NCI-H2107 treated with DMSO at 0.1 percent for 48 hours (cell line): ENCODE data around the gene FBXW5.

Source experiments
- DNase-seq: peaks from one replicate; lab custom pipeline; 2025; ENCODE audit not compliant: unreplicated experiment; lab: John Stamatoyannopoulos, UW

The FBXW5 gene

GRCh38 chr9:136913701-136914438 is 30.7 kb downstream of the FBXW5 start:
- no peak for DNase-seq

- DNase-seq, result no peak
Measured at GRCh38 chr9:136910901-136911245, 33.7 kb downstream of the FBXW5 start.

- DNase-seq, result no peak
Measured at GRCh38 chr9:136910197-136910900, 34.2 kb downstream of the FBXW5 start.

- no peak for DNase-seq
Measured at GRCh38 chr9:136907011-136907914, 37.3 kb downstream of the FBXW5 start.

GRCh38 chr9:136906266-136906665 is 38.3 kb downstream of the FBXW5 start:
- DNase-seq, result no peak

- no peak for DNase-seq
Measured at GRCh38 chr9:136903041-136903554, 41.4 kb downstream of the FBXW5 start.

GRCh38 chr9:136902259-136902821 is 42.2 kb downstream of the FBXW5 start:
- no peak for DNase-seq

GRCh38 chr9:136901516-136902258 is 42.9 kb downstream of the FBXW5 start:
- no peak for DNase-seq

GRCh38 chr9:136900988-136901515 is 43.5 kb downstream of the FBXW5 start:
- DNase-seq, result no peak

- no peak for DNase-seq
Measured at GRCh38 chr9:136900556-136900955, 44.0 kb downstream of the FBXW5 start.

- DNase-seq, result no peak
Measured at GRCh38 chr9:136899196-136899595, 45.3 kb downstream of the FBXW5 start.

GRCh38 chr9:136898483-136899100 is 45.9 kb downstream of the FBXW5 start:
- DNase-seq, result no peak

- no peak for DNase-seq
Measured at GRCh38 chr9:136896027-136896426, 48.5 kb downstream of the FBXW5 start.

GRCh38 chr9:136890661-136891060 is 53.9 kb downstream of the FBXW5 start:
- no peak for DNase-seq
